WERI-Rb-1 (cell line): ENCODE results near the gene MDM2.
"Not testable (repeated sequence)": the region's sequence is repeated elsewhere in the genome, so short reads cannot be mapped to it uniquely, and the experiment has no call there.

Experiments
- DNase-seq: peaks from one replicate; pipeline ENCODE4 v3.0.0-alpha.2; 2020
- H3K27ac ChIP-seq: fragments of 250-450 bp; sonication (Bioruptor Pico); 2 replicates; pipeline ENCODE4 v1.5.1; 2020; ENCODE audit warnings: mild to moderate bottlenecking, moderate library complexity
- H3K27me3 ChIP-seq: fragments of 250-450 bp; sonication (Bioruptor Pico); 2 replicates; pipeline ENCODE4 v1.5.1; 2021; ENCODE audit warnings: mild to moderate bottlenecking, low read depth, moderate library complexity; ENCODE audit not compliant: insufficient read depth, severe bottlenecking
- H3K36me3 ChIP-seq: fragments of 250-450 bp; sonication (Bioruptor Pico); 2 replicates; pipeline ENCODE4 v1.5.1; 2020; ENCODE audit warnings: mild to moderate bottlenecking, moderate library complexity
- H3K4me3 ChIP-seq: 2 replicates; pipeline ENCODE4 v1.5.1; 2011; ENCODE audit warnings: low read depth, mild to moderate bottlenecking, control low read depth, low read length
- H3K9me3 ChIP-seq: fragments of 250-450 bp; sonication (Bioruptor Pico); 2 replicates; pipeline ENCODE4 v1.5.1; 2021; ENCODE audit warnings: mild to moderate bottlenecking, moderate library complexity; ENCODE audit not compliant: severe bottlenecking
- TF ChIP-seq, protein P1 (sequence below): IDR thresholded peaks from 2 replicates; pipeline ENCODE4 v1.5.1; 2011; ENCODE audit warnings: low read depth, mild to moderate bottlenecking, control low read depth, inconsistent platforms, low read length

The MDM2 gene

DNA sequence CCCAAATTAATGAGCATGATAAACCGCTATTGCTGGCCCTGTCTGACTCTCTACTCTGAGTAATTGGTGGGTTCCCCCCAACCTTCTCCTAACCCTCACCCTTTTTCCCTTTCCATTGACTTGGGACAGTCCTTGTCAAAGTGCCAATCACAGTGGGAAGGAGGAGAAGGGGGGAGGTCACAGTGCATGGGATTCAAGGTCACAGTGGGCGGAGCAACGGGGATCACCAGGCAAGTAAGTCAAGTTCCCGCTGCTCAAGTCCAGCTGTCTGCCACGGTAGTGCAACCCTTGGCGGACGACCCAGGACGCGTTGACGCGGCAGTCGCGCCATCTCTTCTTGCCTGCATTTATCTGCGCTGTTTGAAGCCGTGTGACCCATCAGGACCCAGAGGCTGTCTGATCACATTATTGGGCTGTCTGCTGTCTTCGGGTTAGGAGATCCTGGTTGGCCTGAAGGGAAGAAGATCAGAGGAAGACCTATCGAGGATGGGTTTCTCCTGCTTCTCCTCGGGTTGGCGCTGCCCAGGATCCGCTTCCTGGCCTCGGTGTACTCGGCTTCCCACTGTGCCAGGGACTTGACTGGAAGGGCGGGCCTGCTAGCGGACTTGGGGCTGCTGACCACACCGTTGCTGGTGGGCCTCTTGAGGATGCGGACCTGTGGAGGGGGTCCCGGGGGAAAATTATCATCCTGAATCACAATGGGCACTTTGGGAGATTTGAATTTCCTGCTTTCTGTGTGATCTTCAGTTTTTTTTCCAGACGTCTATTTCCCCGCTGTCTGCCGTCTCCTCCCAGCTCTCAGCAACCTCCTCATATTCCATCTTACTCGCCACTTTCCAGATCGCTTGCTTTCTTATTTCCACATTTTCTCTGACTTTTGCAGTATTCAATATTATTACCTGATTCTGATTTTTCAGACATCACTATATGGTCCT, 3.1 kb upstream of the MDM2 start:
- DNase-seq: no peak
- no peaks in the 10 kb centered on the region for H3K9me3 ChIP-seq
- no peak overlapping the region for H3K4me3 ChIP-seq
- peaks cover 10% of the 10 kb centered on the region for H3K36me3 ChIP-seq
- TF ChIP-seq, protein P1, sequence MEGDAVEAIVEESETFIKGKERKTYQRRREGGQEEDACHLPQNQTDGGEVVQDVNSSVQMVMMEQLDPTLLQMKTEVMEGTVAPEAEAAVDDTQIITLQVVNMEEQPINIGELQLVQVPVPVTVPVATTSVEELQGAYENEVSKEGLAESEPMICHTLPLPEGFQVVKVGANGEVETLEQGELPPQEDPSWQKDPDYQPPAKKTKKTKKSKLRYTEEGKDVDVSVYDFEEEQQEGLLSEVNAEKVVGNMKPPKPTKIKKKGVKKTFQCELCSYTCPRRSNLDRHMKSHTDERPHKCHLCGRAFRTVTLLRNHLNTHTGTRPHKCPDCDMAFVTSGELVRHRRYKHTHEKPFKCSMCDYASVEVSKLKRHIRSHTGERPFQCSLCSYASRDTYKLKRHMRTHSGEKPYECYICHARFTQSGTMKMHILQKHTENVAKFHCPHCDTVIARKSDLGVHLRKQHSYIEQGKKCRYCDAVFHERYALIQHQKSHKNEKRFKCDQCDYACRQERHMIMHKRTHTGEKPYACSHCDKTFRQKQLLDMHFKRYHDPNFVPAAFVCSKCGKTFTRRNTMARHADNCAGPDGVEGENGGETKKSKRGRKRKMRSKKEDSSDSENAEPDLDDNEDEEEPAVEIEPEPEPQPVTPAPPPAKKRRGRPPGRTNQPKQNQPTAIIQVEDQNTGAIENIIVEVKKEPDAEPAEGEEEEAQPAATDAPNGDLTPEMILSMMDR: no peak
- H3K27ac ChIP-seq: no peak overlapping the region
- H3K27me3 ChIP-seq: no peaks in the 10 kb centered on the region

DNA sequence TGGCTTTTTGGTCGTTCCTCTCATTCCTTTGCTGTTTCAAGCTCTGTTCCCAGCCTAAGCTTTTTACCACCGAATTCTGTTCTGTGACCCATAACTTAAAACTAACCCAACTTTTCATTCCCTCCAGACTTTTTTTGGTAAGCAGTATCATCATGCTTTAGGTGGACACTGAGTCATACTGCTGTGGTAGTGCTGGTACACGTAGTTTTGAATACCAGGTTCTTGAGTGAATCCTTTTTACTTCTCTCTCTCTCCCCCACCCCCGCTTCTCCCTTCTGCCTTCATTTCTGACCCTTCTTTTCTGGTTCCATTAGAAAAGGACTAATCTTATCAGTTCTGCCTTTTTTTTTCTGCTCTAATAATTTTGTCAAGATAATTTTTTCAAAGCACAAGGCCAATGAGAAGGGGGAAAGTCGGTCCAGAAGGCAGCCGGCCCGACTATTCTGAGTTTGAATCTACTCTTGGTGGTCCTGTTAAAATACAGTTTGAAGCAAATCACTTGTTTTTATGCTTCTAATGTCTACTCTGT, 2.3 kb upstream of the MDM2 start:
- TF ChIP-seq, protein P1: no peak
- no peak overlapping the region for H3K4me3 ChIP-seq
- H3K27ac ChIP-seq: no peak overlapping the region
- no peaks in the 10 kb centered on the region for H3K9me3 ChIP-seq
- peaks cover 18% of the 10 kb centered on the region for H3K36me3 ChIP-seq
- no peak for DNase-seq
- H3K27me3 ChIP-seq: no peaks in the 10 kb centered on the region

DNA sequence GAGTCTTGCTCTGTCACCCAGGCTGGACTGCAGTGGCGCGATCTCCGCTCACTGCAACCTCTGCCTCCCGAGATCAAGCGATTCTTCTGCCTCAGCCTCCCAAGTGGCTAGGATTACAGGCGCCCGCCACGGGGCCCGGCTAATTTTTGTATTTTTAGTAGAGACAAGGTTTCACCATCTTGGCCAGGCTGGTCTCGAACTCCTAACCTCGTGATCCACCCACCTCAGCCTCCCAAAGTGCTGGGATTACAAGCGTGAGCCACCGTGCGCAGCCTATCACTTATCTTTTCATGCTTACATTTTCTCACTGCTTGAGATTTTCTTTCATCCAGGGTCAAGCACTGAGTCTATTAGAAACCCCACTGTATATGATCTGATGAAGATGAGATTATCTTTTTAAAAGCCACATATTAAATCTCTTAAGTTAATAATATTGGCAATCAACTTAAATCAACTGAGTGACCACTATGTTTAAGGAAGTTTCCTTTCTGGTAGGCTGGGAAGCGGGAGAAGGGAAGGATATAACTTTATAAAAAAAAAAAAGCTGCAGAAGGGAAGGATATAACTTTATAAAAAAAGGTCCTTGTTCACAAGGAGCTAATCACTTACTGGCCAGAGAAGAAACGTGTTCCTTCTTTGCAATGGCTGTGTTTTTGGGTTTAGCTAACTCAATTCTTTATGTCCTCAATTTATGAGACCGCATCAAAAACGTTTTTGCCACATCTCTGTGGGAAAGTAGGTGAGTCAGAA, 1.3 kb upstream of the MDM2 start:
- Histone ChIP-seq H3K4me3 (peak overlapping the region; percentile 87; the same call in 1 of the 2 replicates), H3K27me3 (no peaks in the 10 kb centered on the region), H3K9me3 (no peaks in the 10 kb centered on the region), H3K36me3 (peaks cover 28% of the 10 kb centered on the region), H3K27ac (peak overlapping the region; percentile 100)
- TF ChIP-seq, protein P1: no peak
- no peak for DNase-seq

DNA sequence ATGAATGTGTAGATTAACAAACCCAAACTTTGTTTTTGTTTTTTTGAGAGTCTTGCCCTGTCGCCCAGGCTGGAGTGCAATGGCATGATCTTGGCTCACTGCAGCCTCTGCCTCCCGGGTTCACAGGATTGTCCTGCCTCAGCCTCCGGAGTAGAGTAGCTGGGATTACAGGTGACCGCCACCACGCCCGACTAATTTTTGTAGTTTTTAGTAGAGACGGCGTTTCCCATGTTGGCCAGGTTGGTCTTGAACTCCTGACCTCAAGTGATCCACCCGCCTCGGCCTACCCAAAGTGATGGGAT, 752 bp upstream of the MDM2 start:
- H3K27ac ChIP-seq: peak overlapping the region; percentile 100
- peaks cover 33% of the 10 kb centered on the region for H3K36me3 ChIP-seq
- H3K4me3 ChIP-seq: peak overlapping the region; percentile 87
- not testable (repeated sequence) for H3K9me3 ChIP-seq, H3K27me3 ChIP-seq
- peak; percentile 42 for DNase-seq

DNA sequence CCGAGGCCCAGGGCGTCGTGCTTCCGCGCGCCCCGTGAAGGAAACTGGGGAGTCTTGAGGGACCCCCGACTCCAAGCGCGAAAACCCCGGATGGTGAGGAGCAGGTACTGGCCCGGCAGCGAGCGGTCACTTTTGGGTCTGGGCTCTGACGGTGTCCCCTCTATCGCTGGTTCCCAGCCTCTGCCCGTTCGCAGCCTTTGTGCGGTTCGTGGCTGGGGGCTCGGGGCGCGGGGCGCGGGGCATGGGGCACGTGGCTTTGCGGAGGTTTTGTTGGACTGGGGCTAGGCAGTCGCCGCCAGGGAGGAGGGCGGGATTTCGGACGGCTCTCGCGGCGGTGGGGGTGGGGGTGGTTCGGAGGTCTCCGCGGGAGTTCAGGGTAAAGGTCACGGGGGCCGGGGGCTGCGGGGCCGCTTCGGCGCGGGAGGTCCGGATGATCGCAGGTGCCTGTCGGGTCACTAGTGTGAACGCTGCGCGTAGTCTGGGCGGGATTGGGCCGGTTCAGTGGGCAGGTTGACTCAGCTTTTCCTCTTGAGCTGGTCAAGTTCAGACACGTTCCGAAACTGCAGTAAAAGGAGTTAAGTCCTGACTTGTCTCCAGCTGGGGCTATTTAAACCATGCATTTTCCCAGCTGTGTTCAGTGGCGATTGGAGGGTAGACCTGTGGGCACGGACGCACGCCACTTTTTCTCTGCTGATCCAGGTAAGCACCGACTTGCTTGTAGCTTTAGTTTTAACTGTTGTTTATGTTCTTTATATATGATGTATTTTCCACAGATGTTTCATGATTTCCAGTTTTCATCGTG, 612 bp downstream of the MDM2 start:
- TF ChIP-seq, protein P1: no peak

More for the DNA sequence above, 612 bp downstream of the MDM2 start:
- no peaks in the 10 kb centered on the region for H3K9me3 ChIP-seq
- H3K4me3 ChIP-seq: peak overlapping the region; percentile 87
- peak; percentile 89 for DNase-seq
- H3K27ac ChIP-seq: peak overlapping the region; percentile 100
- H3K36me3 ChIP-seq: peaks cover 47% of the 10 kb centered on the region
- no peaks in the 10 kb centered on the region for H3K27me3 ChIP-seq
